DND-41 (cell line): ENCODE data around the gene SPDYE6.
A peak's percentile ranks its signal among the peaks of the same experiment; 100 is the strongest.
"Not testable (repeated sequence)": the region's sequence is repeated elsewhere in the genome, so short reads cannot be mapped to it uniquely, and the experiment has no call there.

Source experiments
- ATAC-seq: fragments of 200-7000 bp; cut with Tn5 transposase; 3 replicates; pipeline ENCODE4 v1.9.1; 2021; ENCODE audit warnings: low read depth; ENCODE audit not compliant: insufficient read depth
- DNase-seq: peaks from one replicate; pipeline ENCODE4 v3.0.0-alpha.2; 2020
- H2AFZ ChIP-seq: 2 replicates; pipeline ENCODE4 v1.6.0; 2012; ENCODE audit warnings: low read depth, low read length
- H3K27ac ChIP-seq: 2 replicates; pipeline ENCODE4 v1.5.1; 2012; ENCODE audit warnings: low read length, inconsistent platforms
- H3K27me3 ChIP-seq: fragments of 200-600 bp; sonication (generic); 2 replicates; pipeline ENCODE4 v1.6.0; 2012; ENCODE audit warnings: low read length, mild to moderate bottlenecking, inconsistent platforms; ENCODE audit not compliant: insufficient read depth, poor library complexity
- H3K36me3 ChIP-seq: 2 replicates; pipeline ENCODE4 v1.5.1; 2012; ENCODE audit warnings: low read length, inconsistent platforms; ENCODE audit not compliant: insufficient read depth
- H3K4me1 ChIP-seq: 2 replicates; pipeline ENCODE4 v1.5.1; 2012; ENCODE audit warnings: mild to moderate bottlenecking, low read length; ENCODE audit not compliant: insufficient read depth
- H3K4me2 ChIP-seq: 2 replicates; pipeline ENCODE4 v1.6.0; 2012; ENCODE audit warnings: mild to moderate bottlenecking, moderate library complexity, low read length, inconsistent platforms; ENCODE audit not compliant: insufficient read depth
- H3K4me3 ChIP-seq, 2 experiments: fragments of 200-600 bp in 1 of 2; shearing (Covaris generic) in 1 of 2; 2 replicates each; pipeline ENCODE4 v1.5.1; 2012 to 2016; ENCODE audit warnings: inconsistent platforms in 2 of 2, low read length in 2 of 2, mild to moderate bottlenecking in 2 of 2, low read depth in 1 of 2, moderate library complexity in 1 of 2
- H3K79me2 ChIP-seq: 2 replicates; pipeline ENCODE4 v1.6.0; 2012; ENCODE audit warnings: low read length, inconsistent platforms; ENCODE audit not compliant: insufficient read depth
- H3K9ac ChIP-seq: 2 replicates; pipeline ENCODE4 v1.6.0; 2012; ENCODE audit warnings: low read depth, mild to moderate bottlenecking, inconsistent platforms, low read length, moderate library complexity
- H3K9me3 ChIP-seq: 2 replicates; pipeline ENCODE4 v1.5.1; 2012; ENCODE audit warnings: low read length, moderate library complexity, mild to moderate bottlenecking, inconsistent platforms; ENCODE audit not compliant: insufficient read depth, severe bottlenecking
- H4K20me1 ChIP-seq: 2 replicates; pipeline ENCODE4 v1.6.0; 2012; ENCODE audit warnings: low read length; ENCODE audit not compliant: insufficient read depth
- CTCF ChIP-seq: IDR thresholded peaks from 2 replicates; pipeline ENCODE4 v1.5.1; 2012; ENCODE audit warnings: borderline replicate concordance, low read length, moderate library complexity, mild to moderate bottlenecking; ENCODE audit not compliant: poor library complexity, severe bottlenecking; ENCODE audit errors: extremely low read depth
- EZH2 ChIP-seq: IDR thresholded peaks from 3 replicates; pipeline ENCODE4 v1.6.1; 2012; ENCODE audit warnings: borderline replicate concordance, low read depth, mild to moderate bottlenecking, moderate library complexity, low read length, inconsistent platforms; ENCODE audit not compliant: severe bottlenecking

The SPDYE6 gene

GRCh38 chr7:102390697-102391484, 34.6 kb upstream of the SPDYE6 start:
- peaks cover 49% of the 10 kb centered on the region for H3K36me3 ChIP-seq
- no peak overlapping the region for H3K27ac ChIP-seq
- TF ChIP-seq EZH2 (no peak), CTCF (peak; percentile 89)
- H3K4me1 ChIP-seq = peaks cover 7% of the 10 kb centered on the region
- H2AFZ ChIP-seq = no peak overlapping the region
- no peaks in the 10 kb centered on the region for H3K9me3 ChIP-seq
- no peak overlapping the region for H3K4me2 ChIP-seq
- H3K27me3 ChIP-seq = no peaks in the 10 kb centered on the region
- no peaks in the 10 kb centered on the region; the same call in 1 of the 2 replicates for H4K20me1 ChIP-seq
- no peak overlapping the region for H3K9ac ChIP-seq
- ATAC-seq (peak; percentile 88), DNase-seq (peak; percentile 67)
- no peaks in the 10 kb centered on the region for H3K79me2 ChIP-seq
- no peak overlapping the region for H3K4me3 ChIP-seq

- Histone ChIP-seq H3K36me3 (peaks cover 51% of the 10 kb centered on the region), H3K27ac (no peak overlapping the region), H3K4me2 (no peak overlapping the region), H3K79me2 (no peaks in the 10 kb centered on the region), H3K27me3 (no peaks in the 10 kb centered on the region), H3K4me1 (no peaks in the 10 kb centered on the region), H4K20me1 (no peaks in the 10 kb centered on the region; the same call in 1 of the 2 replicates), H3K9ac (no peak overlapping the region), H2AFZ (no peak overlapping the region), H3K9me3 (no peaks in the 10 kb centered on the region), H3K4me3 (no peak overlapping the region)
- ATAC-seq (no peak), DNase-seq (no peak)
- TF ChIP-seq EZH2 (no peak), CTCF (no peak)
These were observed 33.6 kb upstream of the SPDYE6 start for GRCh38 chr7:102389810-102390209.

DNA sequence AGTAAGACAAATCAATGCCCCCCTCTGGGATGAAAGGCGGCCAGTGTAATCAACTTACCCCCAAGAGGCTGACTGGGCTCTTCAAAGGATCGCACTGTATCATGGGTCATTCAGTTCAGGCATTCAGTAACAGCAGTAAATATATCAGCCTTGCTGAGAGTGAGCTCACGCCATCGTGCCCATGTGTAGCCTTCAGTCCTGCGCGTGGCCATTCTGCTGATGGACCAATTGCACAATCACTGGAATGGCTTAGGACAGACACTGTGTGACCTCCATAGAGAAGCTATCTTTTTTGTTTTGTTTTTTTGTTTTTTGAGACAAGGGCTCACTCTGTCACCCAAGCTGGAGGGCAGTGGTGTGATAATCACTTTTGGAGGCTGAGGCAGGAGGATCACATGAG, 30.8 kb upstream of the SPDYE6 start:
- no peak overlapping the region for H3K27ac ChIP-seq
- DNase-seq (no peak), ATAC-seq (no peak)
- peaks cover 51% of the 10 kb centered on the region for H3K36me3 ChIP-seq
- H4K20me1 ChIP-seq = no peaks in the 10 kb centered on the region; the same call in 1 of the 2 replicates
- no peak overlapping the region for H2AFZ ChIP-seq
- H3K79me2 ChIP-seq = no peaks in the 10 kb centered on the region
- TF ChIP-seq EZH2 = no peak
- no peak for TF ChIP-seq CTCF
- no peak overlapping the region for H3K4me3 ChIP-seq
- no peak overlapping the region for H3K9ac ChIP-seq
- no peaks in the 10 kb centered on the region for H3K27me3 ChIP-seq
- no peaks in the 10 kb centered on the region for H3K4me1 ChIP-seq
- H3K9me3 ChIP-seq = no peaks in the 10 kb centered on the region
- H3K4me2 ChIP-seq = no peak overlapping the region

GRCh38 chr7:102381696-102382425, 25.6 kb upstream of the SPDYE6 start:
- not testable (repeated sequence) for DNase-seq, ATAC-seq, H3K9me3 ChIP-seq, H2AFZ ChIP-seq, H3K27me3 ChIP-seq, H3K4me3 ChIP-seq, H3K79me2 ChIP-seq, H3K27ac ChIP-seq, H3K4me1 ChIP-seq, H3K4me2 ChIP-seq, H3K9ac ChIP-seq, H4K20me1 ChIP-seq
- H3K36me3 ChIP-seq = peaks cover 68% of the 10 kb centered on the region

DNA sequence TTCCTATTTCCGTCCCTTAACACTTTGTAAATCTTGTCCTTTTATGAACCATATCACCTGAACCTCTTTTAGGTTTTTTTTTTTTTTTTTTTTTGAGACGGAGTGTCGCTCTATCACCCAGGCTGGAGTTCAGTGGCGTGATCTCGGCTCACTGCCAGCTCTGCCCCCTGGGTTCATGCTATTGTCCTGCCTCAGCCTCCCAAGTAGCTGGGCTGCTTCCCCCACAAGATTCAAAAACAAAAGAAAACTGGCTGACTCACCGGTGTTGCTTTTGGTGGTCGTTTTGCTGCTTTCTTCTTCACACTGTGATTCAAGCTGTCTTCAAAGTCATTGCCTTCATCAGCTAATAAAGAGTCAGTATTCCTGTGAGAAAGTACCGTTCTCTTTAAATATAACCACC, 24.6 kb upstream of the SPDYE6 start:
- DNase-seq, H3K9ac ChIP-seq, H2AFZ ChIP-seq, ATAC-seq, H3K27me3 ChIP-seq, H3K79me2 ChIP-seq, H4K20me1 ChIP-seq, H3K27ac ChIP-seq, H3K4me2 ChIP-seq, H3K4me3 ChIP-seq, H3K4me1 ChIP-seq, H3K9me3 ChIP-seq: not testable (repeated sequence)
- H3K36me3 ChIP-seq = peaks cover 59% of the 10 kb centered on the region
